SK-N-SH (cell line): ENCODE measurements around the gene MATK. TPM values are rescaled to one million over a fixed set of nuclear protein-coding genes. Genes with fewer than 3 reads are reported as not detected.

Experiments
- CTCF ChIA-PET: fragments of 300-600, 350-600 bp; formaldehyde crosslinking; extraction: SDS; loops from one replicate; lab custom pipeline; 2021; lab: Yijun Ruan, JAX
- POLR2A ChIA-PET: fragments of 350-600 bp; sonication (Branson Sonifier 250); formaldehyde crosslinking; extraction: SDS; loops from one replicate; lab custom pipeline; 2020; ENCODE audit warnings: antibody characterized with exemption, inconsistent platforms; lab: Yijun Ruan, JAX
- DNase-seq: peaks from one replicate; pipeline ENCODE4 v3.0.0; 2012
- H2AFZ ChIP-seq: fragments of 200-600 bp; sonication (generic); 2 replicates; pipeline ENCODE4 v1.8.1; 2016; ENCODE audit warnings: antibody characterized with exemption, mild to moderate bottlenecking, low read depth
- H3F3A ChIP-seq: fragments of 200-600 bp; sonication (generic); replicated peaks from 2 replicates; pipeline ENCODE3; 2016; ENCODE audit warnings: antibody characterized with exemption, mild to moderate bottlenecking; ENCODE audit not compliant: insufficient read depth
- H3K27ac ChIP-seq, 2 experiments: fragments of 200-500 bp in 1 of 2; fragments of 200-600 bp in 1 of 2; sonication (Bioruptor generic) in 1 of 2; sonication (generic), shearing (Covaris generic) in 1 of 2; 2 replicates each; pipeline versions ENCODE4 v1.5.1 to v1.6.1; 2014 to 2016; ENCODE audit warnings: low read depth in 2 of 2, inconsistent platforms in 1 of 2, low read length in 1 of 2, mild to moderate bottlenecking in 1 of 2, mixed read lengths in 1 of 2
- H3K27me3 ChIP-seq: fragments of 200-600 bp; sonication (generic), shearing (Covaris generic); 2 replicates; pipeline ENCODE4 v1.6.1; 2016; ENCODE audit warnings: mixed run types; ENCODE audit not compliant: insufficient read depth
- H3K36me3 ChIP-seq, 2 experiments: fragments of 200-500 bp in 1 of 2; fragments of 200-600 bp in 1 of 2; sonication (Bioruptor generic) in 1 of 2; sonication (generic) in 1 of 2; replicated peaks in 1 of 2; 2 replicates each; pipeline versions ENCODE3 to v1.5.1; 2014 to 2016; ENCODE audit warnings: low read length in 1 of 2, mild to moderate bottlenecking in 1 of 2; ENCODE audit not compliant: insufficient read depth in 2 of 2, control insufficient read depth in 1 of 2
- H3K4me1 ChIP-seq, 2 experiments: fragments of 200-500 bp in 1 of 2; fragments of 200-600 bp in 1 of 2; sonication (Bioruptor generic) in 1 of 2; sonication (generic), shearing (Covaris generic) in 1 of 2; 2 replicates each; pipeline versions ENCODE4 v1.5.1 to v1.6.1; 2014 to 2016; ENCODE audit warnings: low read depth in 1 of 2, low read length in 1 of 2, mixed run types in 1 of 2; ENCODE audit not compliant: insufficient read depth in 2 of 2, control insufficient read depth in 1 of 2
- H3K4me2 ChIP-seq: fragments of 200-600 bp; sonication (generic), shearing (Covaris generic); 2 replicates; pipeline ENCODE4 v1.6.1; 2017; ENCODE audit warnings: mixed run types
- H3K4me3 ChIP-seq, 2 experiments: fragments of 200-500 bp in 1 of 2; fragments of 200-600 bp in 1 of 2; sonication (Bioruptor generic) in 1 of 2; sonication (generic), shearing (Covaris generic) in 1 of 2; 2 replicates each; pipeline versions ENCODE4 v1.5.1 to v1.8.1; 2014 to 2016; ENCODE audit warnings: low read depth in 2 of 2, inconsistent platforms in 1 of 2, low read length in 1 of 2, mild to moderate bottlenecking in 1 of 2, mixed read lengths in 1 of 2, moderate library complexity in 1 of 2
- H3K79me2 ChIP-seq: fragments of 200-600 bp; sonication (generic); 2 replicates; pipeline ENCODE4 v1.8.1; 2017; ENCODE audit warnings: mild to moderate bottlenecking; ENCODE audit not compliant: insufficient read depth
- H3K9ac ChIP-seq: fragments of 200-600 bp; sonication (generic); 2 replicates; pipeline ENCODE4 v1.6.1; 2017; ENCODE audit warnings: mixed run types
- H3K9me2 ChIP-seq: fragments of 200-600 bp; sonication (generic); 2 replicates; pipeline ENCODE4 v1.6.1; 2017; ENCODE audit warnings: mixed run types
- H3K9me3 ChIP-seq: fragments of 200-600 bp; sonication (generic); 2 replicates; pipeline ENCODE4 v1.6.1; 2017; ENCODE audit warnings: mixed run types, mild to moderate bottlenecking, moderate library complexity
- H4K20me1 ChIP-seq: fragments of 200-600 bp; sonication (generic); 2 replicates; pipeline ENCODE4 v1.6.1; 2017; ENCODE audit warnings: mild to moderate bottlenecking, mixed run types; ENCODE audit not compliant: insufficient read depth
- CHD2 ChIP-seq: fragments of 150-350 bp; IDR thresholded peaks from 2 replicates; pipeline ENCODE4 v1.6.1; 2018; ENCODE audit warnings: low read length; ENCODE audit not compliant: partially characterized antibody
- EP300 ChIP-seq, 2 experiments: IDR thresholded peaks; 2 replicates each; pipeline versions ENCODE4 v1.4.0 to v1.6.1; 2012; ENCODE audit warnings: borderline replicate concordance in 1 of 2, low read depth in 1 of 2, low read length in 1 of 2
- FOSL2 ChIP-seq: IDR thresholded peaks from 2 replicates; pipeline ENCODE4 v1.4.0; 2012; ENCODE audit warnings: low read depth, mild to moderate bottlenecking, moderate library complexity, borderline replicate concordance
- JUND ChIP-seq: IDR thresholded peaks from 2 replicates; pipeline ENCODE4 v1.4.0; 2012
- MXI1 ChIP-seq: IDR thresholded peaks from 2 replicates; pipeline ENCODE4 v1.6.1; 2012; ENCODE audit warnings: mild to moderate bottlenecking, low read depth, low read length, improper control_type of control experiment
- NRF1 ChIP-seq: IDR thresholded peaks from 2 replicates; pipeline ENCODE4 v1.6.1; 2012; ENCODE audit warnings: low read depth, mild to moderate bottlenecking, low read length
- SIN3A ChIP-seq: IDR thresholded peaks from 2 replicates; pipeline ENCODE4 v1.6.1; 2012; ENCODE audit warnings: low read depth, mild to moderate bottlenecking, low read length, moderate library complexity, borderline replicate concordance
- USF1 ChIP-seq: IDR thresholded peaks from 2 replicates; pipeline ENCODE4 v1.4.0; 2012; ENCODE audit warnings: low read depth, borderline replicate concordance
- USF2 ChIP-seq: fragments of 150-350 bp; IDR thresholded peaks from 2 replicates; pipeline ENCODE4 v1.6.1; 2017; ENCODE audit warnings: antibody characterized with exemption, low read length, low read depth, borderline replicate concordance
- YY1 ChIP-seq: IDR thresholded peaks from 2 replicates; pipeline ENCODE4 v1.4.0; 2012; ENCODE audit warnings: low read depth, mild to moderate bottlenecking
- WGBS: methylation state at CpG from one replicate; pipeline ENCODE4 v1.1.6; 2017; ENCODE audit warnings: low lambda C conversion rate; 5-methylcytosine and 5-hydroxymethylcytosine counted together
- polyA plus RNA-seq, 3 experiments: library from polyadenylated mRNA; depleted of rRNA; stranded (reverse); fragments of >200 nt; gene quantifications; 2 replicates each; pipeline ENCODE4 v1.2.3, GENCODE V29; 2012

The MATK gene
- polyA plus RNA-seq, 1 of the 3 experiments (the other 2 are of a cell fraction), result not detected

- Histone ChIP-seq H3K79me2 (no peaks in the 10 kb centered on the region), H3K9ac (no peak overlapping the region), H3K27ac (no peak overlapping the region), H3K4me3 (no peak overlapping the region), H3K36me3 (no peaks in the 10 kb centered on the region), H3K9me3 (no peaks in the 10 kb centered on the region), H3F3A (no peaks in the 10 kb centered on the region), H3K9me2 (no peaks in the 10 kb centered on the region), H2AFZ (no peak overlapping the region), H3K4me1 (no peaks in the 10 kb centered on the region), H3K4me2 (no peak overlapping the region), H4K20me1 (no peaks in the 10 kb centered on the region), H3K27me3 (peaks cover 6% of the 10 kb centered on the region)
- TF ChIP-seq FOSL2 (no peak), USF1 (no peak), SIN3A (no peak), USF2 (no peak), MXI1 (no peak), EP300 (IDR thresholded peaks at IDR 0.05; ENCODE audit: borderline replicate concordance in 1 of 2, low read depth in 1 of 2, low read length in 1 of 2) (no peak), NRF1 (no peak), JUND (no peak)
- POLR2A ChIA-PET, result no interaction called here
- CTCF ChIA-PET, result interaction anchor here (1.1 to 2.9 kb wide), 2 partner anchors 13 to 28 kb away, joined by 3 to 11 read pairs; no protein-coding TSS in a partner anchor
- peak; percentile 27 for DNase-seq
- 78% methylated on average over 22 of the region's 35 CpGs for WGBS
Measured at GRCh38 chr19:3834349-3835054, 48.3 kb upstream of the MATK start.

GRCh38 chr19:3833578-3834348 is 47.6 kb upstream of the MATK start:
- H4K20me1 ChIP-seq, result no peaks in the 10 kb centered on the region
- CTCF ChIA-PET, result interaction anchor here (1.1 to 2.9 kb wide), 2 partner anchors 12 to 29 kb away, joined by 3 to 11 read pairs; no protein-coding TSS in a partner anchor
- H3K4me3 ChIP-seq, result no peak overlapping the region
- no peak overlapping the region for H2AFZ ChIP-seq
- 74% methylated on average over 28 of the region's 34 CpGs for WGBS
- DNase-seq, result peak; percentile 22
- H3K9me3 ChIP-seq, result no peaks in the 10 kb centered on the region
- H3K27me3 ChIP-seq, result peaks cover 5% of the 10 kb centered on the region
- no peaks in the 10 kb centered on the region for H3K79me2 ChIP-seq
- H3K9ac ChIP-seq, result no peak overlapping the region
- no peak overlapping the region for H3K27ac ChIP-seq
- H3K4me2 ChIP-seq, result no peak overlapping the region
- H3K4me1 ChIP-seq, result no peaks in the 10 kb centered on the region
- TF ChIP-seq YY1 (no peak), CHD2 (no peak)
- POLR2A ChIA-PET, result no interaction called here
- no peaks in the 10 kb centered on the region for H3K36me3 ChIP-seq
- no peaks in the 10 kb centered on the region for H3F3A ChIP-seq
- no peaks in the 10 kb centered on the region for H3K9me2 ChIP-seq
